ENCODE measurements around the gene RBM22. TPM values are rescaled to one million over a fixed set of nuclear protein-coding genes. Genes with fewer than 3 reads are reported as not detected.
A peak's percentile ranks its signal among the peaks of the same experiment; 100 is the strongest.

RBM22 gene
- polyA plus RNA-seq, 5 donors, result 68.0 to 84.3 (median 75.9) TPM

GRCh38 chr5:150653762-150654556, 46.9 kb downstream of the RBM22 start:
- no peak for DNase-seq

- DNase-seq, result no peak
Measured at GRCh38 chr5:150653145-150653761, 47.6 kb downstream of the RBM22 start.

DNA sequence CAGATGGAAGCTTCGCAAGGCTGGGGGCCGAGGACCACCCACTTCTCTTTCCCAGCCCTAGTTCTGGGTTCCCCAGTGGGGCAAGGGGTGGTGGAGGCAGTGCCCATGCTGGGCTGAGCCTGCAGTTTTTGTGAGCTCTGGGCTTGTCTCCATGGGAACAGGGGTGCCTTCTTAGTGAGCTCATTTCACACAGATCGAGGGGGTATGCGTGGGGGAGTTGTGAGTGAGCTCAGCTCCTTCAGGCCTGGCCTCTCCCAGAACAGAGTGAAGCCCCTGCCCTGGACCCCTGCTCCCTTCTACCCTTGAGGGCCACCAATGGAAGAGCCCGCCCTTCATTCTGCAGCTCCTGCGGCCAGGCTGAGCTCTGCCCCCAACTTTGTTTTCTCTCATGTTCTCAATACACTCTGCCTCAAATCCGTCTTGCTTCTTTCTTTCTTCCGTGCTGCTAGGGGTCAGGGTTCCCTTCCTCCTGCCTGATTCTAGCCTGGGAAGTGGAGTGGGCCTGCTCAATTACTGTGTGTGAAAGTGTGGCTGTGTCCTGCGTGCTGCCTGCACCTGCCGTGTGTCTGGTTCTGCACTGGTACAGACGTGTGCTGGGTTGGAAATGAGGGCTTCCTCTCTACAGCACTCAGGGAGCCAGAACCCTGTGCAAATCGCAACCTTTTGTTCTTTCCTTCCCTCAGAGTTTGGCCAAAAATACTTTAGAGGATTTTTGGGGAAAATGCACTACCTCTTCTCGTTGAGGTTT, 48.8 kb downstream of the RBM22 start:
- no peak for DNase-seq

GRCh38 chr5:150651382-150651781, 49.5 kb downstream of the RBM22 start:
- no peak for DNase-seq

DNA sequence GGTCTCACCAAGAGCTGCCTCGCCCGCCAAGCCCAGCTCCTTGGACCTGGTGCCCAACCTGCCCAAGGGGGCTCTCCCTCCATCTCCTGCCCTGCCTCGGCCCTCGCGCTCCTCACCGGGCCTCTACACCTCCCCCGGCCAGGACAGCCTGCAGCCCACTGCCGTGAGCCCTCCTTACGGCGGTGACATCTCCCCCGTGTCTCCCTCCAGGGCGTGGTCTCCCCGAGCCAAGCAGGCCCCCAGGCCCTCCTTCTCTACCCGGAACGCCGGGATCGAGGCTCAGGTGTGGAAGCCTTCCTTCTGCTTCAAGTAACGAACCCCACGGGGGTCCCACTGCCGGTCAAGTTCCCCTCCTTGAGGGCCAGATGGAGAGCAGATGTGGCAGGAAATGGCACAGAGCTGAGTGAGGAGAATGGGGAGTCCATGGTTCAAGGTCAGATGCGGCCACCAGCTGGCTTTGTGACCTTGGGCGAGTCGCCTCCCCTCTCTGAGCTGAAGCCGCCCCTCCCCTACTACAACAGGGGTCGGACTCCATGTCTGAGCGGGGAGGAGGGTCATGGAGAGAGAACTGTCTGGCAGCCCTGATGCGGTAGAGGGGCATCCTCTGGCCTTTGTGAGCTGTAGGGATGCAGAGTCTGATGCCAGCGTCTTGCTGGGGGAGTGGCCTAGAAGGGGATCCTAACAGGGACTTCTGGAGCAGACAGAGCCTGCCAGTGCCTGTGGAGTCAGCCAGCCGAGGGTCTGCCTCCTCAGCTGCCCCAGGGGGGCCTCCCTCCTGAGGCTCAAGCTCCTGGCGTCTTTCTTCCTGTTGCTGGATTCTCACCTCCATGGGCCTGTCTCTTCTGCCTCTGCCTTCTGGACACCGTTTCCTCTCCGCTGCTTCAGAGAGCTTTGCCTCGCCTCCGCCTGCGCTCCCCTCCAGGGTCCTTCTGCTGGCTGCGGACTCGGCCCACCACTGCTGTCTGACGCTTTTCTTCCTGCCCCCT, 50.5 kb downstream of the RBM22 start:
- DNase-seq, result no peak

DNA sequence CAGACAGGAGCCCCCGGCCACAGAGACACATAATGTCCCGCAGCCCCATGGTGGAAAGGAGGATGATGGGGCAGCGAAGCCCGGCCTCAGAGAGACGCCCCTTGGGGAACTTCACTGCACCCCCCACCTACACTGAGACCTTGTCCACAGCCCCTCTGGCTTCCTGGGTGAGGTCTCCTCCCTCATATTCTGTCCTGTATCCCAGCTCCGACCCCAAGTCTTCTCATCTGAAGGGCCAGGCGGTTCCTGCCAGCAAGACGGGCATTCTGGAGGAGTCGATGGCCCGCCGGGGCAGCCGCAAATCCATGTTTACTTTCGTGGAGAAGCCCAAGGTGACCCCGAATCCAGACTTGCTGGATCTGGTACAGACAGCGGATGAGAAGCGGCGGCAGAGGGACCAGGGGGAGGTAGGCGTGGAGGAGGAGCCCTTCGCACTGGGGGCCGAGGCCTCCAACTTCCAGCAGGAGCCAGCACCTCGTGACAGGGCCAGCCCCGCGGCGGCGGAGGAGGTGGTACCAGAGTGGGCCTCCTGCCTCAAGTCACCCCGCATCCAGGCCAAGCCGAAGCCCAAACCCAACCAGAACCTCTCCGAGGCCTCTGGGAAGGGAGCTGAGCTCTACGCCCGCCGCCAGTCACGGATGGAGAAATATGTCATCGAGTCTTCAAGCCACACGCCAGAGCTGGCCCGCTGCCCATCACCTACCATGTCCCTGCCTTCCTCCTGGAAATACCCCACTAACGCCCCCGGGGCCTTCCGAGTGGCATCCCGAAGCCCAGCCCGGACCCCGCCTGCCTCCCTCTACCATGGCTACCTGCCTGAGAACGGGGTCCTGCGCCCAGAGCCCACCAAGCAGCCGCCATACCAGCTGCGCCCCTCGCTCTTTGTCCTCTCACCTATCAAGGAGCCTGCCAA, 51.5 kb downstream of the RBM22 start:
- DNase-seq, result no peak

GRCh38 chr5:150648294-150649107, 52.4 kb downstream of the RBM22 start:
- no peak for DNase-seq

DNA sequence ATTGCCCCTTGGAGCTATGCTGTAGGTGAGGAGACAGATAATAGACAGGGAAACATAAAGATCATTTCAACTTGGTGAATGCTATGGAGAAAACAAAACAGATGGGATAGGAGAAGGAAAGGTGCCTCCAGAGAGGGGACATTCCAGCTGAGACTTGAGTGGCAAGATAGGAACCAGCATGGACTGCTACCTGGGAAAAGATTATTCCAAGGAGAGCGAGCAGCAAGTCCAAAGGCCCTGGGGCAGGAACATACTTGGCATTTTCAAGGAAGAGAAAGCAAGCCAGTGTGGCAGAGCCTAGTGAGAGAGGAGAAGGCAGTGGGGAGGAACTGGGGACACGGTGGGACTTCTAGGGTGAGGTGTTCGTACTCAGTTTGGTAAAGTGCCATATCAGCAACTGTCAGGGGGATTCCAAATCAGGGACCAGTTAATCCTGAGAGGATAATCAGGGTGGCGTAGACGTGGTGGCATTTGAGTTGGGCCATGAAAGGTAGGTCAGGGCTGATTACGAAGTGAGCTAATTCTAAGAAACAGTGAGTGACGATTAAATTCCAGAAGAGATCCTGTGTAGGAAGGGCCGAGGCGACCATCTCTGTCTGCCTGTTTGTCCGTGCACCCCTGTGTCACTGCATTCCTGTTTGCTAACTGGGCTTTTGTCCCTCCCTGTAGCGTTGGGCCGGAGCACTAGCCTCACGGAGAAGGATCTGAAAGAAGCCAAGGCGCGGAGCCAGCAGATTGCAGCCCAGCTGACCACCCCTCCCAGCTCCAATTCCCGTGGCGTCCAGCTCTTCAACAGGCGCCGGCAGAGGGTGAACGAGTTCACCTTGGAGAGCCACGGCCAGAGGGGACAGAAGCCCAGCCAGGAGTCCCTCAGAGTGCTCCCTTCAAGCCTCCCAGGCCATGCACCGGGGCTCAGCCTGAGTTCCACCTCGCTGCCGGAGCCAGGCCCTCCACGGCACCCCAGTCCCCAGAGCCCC, 53.3 kb downstream of the RBM22 start:
- peak in 1 of 2 donors; percentile 39 for DNase-seq

GRCh38 chr5:150645070-150645700, 55.7 kb downstream of the RBM22 start:
- peak in 1 of 2 donors; percentile 39 for DNase-seq

DNA sequence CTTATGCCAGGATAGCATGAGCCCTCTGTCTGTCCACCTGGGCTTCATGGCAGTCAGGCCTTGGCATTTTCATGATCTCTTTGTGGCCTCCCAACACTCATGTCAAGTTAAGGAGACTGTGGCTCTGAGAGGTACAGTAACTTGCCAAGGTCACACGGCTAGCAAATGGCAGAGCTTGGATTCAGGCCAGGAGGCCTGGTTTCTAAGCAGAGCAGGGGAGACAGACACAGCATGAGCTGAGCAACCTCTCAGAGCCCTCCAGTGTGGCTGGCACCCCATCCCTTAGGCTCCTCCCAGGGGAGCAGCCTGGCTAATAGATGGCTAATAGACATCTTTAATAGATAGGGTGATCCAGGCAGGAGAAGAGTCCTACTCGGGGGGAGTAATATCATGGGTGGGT, 56.3 kb downstream of the RBM22 start:
- no peak for DNase-seq

DNA sequence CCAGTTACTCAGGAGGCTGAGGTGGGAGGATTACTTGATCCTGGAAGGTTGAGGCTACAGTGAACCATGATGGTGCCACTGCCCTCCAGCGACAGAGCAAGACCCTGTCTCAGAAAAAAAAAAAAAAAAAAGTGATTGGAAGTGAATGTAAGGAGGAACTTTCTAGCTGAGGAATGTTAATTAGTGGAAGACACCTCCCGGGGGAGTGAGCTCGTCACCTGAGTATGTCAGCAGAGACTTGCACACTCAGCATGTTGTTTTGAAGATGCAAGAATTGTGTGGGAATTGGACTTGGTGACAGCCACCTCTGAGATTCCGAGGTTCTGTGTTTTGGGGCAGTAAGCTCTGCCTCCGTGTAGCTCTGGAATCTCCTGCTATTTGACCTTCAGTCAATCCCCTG, 56.8 kb downstream of the RBM22 start:
- no peak for DNase-seq

DNA sequence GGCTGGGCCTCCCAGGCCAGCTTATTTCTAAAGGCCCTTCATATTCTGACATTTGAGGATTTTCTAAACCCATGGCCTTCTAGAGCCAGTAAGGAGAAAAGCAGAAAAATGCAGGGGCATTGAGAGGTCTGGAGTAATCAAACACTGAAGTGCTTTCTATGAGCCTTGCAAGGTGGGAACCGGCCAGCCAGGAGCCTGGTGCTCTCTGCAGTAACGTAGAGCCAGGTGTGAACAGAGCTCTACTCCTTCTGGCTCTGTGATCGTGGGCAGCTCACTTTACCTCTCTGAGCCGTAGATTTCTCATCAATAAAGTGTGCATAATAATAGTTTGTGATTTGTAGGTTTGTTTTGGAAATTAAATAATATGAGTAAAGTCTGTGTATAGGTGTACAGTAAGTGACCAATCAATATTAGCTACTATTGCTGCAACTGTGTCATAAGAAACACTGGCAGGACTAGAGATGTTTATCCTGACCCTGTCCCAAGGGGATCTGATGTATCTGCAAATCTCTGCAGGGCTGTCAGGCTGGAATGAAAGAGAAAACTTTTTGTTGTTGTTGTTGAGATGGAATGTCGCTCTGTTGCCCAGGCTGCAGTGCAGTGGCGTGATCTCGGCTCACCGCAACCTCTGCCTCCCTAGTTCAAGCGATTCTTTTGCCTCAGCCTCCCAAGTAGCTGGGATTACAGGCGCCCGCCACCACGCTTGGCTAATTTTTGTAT, 57.7 kb downstream of the RBM22 start:
- no peak for DNase-seq

GRCh38 chr5:150642567-150642927, 58.3 kb downstream of the RBM22 start:
- peak; percentile 67 to 74 for DNase-seq

DNA sequence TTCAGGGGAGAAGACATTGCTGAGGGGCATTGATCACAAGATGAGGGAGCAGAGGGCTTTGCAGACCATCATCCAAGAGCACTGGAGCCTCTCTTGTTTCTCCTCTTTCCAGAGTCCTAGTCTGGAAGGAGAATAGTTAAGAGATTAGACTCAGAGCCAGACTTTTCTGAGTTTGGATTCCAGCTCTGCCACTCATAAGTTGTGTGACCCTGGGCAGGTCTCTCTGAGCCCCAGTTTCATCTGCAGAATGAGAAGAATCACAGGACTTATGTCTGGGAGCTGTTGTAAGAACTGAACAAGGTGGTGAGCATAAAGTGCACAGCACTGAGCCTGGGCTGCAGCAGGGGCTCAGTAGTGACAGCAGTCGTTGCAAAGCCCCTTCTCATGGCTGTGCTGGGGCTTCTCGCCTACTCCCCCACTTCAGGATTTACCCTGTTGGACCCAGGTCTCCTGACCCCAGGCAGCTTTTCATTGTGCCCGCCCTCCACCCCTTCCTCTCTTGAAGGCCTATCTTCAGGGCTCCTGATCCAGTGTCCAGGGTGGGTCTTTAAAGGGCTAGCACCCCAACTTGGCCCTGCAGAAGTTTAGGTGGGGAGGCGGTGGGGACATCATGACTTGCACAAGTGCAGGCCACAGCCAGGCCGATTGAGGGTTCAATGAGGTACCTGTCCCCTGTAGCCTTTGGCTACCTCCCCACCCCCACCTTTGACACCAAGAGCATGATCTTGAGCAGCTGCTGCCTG, 58.9 kb downstream of the RBM22 start:
- DNase-seq, result no peak

- DNase-seq, result no peak
Measured at GRCh38 chr5:150641006-150641570, 59.8 kb downstream of the RBM22 start.
